ENCODE measurements around the gene PALD1. TPM values are rescaled to one million over a fixed set of nuclear protein-coding genes. Genes with fewer than 3 reads are reported as not detected.

The PALD1 gene
- total and polyA plus RNA-seq, 9 of the 15 experiments (the other 6 are each of a cell fraction or from before 2014, with no cell fraction given), result 0.03 to 0.29 (median 0.09) TPM; not detected in 2

GRCh38 chr10:70430493-70431445, 47.8 kb upstream of the PALD1 start (continued):
- TF ChIP-seq HSF4 (CRISPR knock-in tag; IDR thresholded peaks at IDR 0.05; ENCODE audit: borderline replicate concordance) (no peak), ZNF785 (CRISPR knock-in tag; IDR thresholded peaks at IDR 0.05) (no peak), HOXB6 (CRISPR knock-in tag; IDR thresholded peaks at IDR 0.05; ENCODE audit: borderline replicate concordance) (no peak), ARID3A (IDR thresholded peaks at IDR 0.05; ENCODE audit: borderline replicate concordance, low read depth, low read length) (no peak), BRF2 (IDR thresholded peaks at IDR 0.05; ENCODE audit: borderline replicate concordance, insufficient read depth, insufficient read length) (no peak), PTBP1 (IDR thresholded peaks at IDR 0.05; ENCODE audit: low read depth, low read length) (no peak), PREB (CRISPR knock-in tag; IDR thresholded peaks at IDR 0.05) (no peak), CHD4 (IDR thresholded peaks at IDR 0.05; ENCODE audit: insufficient read depth, insufficient replicate concordance, low read depth, low read length, poor library complexity, severe bottlenecking) (no peak), BRD9 (IDR thresholded peaks at IDR 0.05; ENCODE audit: low read depth, partially characterized antibody) (no peak), RFX1 (IDR thresholded peaks at IDR 0.05) (no peak), RERE (CRISPR knock-in tag; IDR thresholded peaks at IDR 0.05; ENCODE audit: borderline replicate concordance) (no peak), E2F1 (CRISPR knock-in tag; IDR thresholded peaks at IDR 0.05) (no peak)
